ENCODE results near the gene MRPS17.

MRPS17 gene

DNA sequence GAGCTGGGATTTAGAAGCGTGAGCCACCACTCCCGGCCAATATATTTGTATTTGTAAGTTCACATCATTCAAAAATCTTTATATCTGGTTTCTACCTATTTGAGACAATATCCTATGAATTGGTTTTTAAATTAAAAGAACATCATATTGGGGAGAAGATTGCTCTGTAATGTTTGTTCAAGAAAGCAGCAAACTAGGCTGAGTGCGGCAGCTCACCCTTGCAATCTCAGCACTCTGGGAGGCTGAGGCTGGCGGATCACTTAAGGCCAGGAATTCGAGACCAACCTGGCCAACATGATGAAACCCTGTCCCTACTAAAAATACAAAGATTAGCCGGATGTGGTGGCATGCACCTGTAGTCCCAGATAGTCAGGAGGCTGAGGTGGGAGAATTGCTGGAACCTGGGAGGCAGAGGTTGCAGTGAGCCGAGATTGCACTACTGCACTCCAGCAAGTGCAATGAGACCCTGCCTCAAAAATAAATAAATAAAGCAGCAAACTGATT is 22.1 kb downstream of the MRPS17 start:
- no peak for DNase-seq

DNA sequence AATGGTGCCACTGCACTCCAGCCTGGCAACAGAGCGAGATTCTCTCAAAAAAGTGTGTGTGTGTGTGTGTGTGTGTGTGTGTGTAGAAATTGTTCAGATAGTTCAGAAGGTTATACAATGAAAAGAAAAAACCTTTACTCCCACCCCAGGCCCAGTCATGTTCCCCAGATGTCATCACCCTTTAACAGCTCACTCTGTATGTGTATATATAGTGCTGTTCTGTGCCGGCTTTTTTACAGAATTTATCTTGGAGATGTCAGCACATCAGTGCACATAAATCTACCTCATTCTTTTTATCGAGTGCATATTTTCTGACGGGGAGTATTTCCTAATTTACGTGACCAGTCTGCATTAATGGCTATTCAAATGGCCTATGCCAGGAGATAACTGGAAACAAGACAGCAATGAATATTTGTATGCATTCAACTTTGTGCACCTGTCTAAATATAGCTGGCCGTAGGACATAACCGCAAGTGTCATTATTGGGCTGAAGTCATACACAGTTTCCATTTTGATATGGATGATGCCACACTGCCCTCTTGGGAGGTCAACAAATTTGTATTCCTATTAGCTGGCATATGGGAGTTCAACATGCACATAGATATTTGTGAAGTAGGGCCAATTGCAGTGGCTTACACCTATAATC is 24.4 kb downstream of the MRPS17 start:
- DNase-seq, result no peak

DNA sequence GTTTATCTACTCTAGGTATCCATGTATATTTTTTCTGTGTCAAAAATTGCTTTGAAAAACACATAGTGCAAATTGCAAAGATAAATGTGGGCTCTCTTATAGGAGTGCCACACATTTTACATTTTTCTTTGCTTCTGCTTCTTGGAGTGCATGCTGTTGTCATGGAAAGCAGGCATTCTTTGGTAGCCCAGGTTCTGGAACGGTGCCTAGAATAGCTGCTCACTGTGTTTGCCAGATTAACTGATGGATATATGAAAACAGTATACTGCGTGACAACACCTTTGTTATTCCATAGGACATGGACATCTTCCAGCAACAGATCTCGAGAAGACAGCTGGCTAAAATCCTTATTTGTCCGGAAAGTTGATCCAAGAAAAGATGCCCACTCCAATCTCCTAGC is 26.2 kb downstream of the MRPS17 start:
- no peak for DNase-seq

DNA sequence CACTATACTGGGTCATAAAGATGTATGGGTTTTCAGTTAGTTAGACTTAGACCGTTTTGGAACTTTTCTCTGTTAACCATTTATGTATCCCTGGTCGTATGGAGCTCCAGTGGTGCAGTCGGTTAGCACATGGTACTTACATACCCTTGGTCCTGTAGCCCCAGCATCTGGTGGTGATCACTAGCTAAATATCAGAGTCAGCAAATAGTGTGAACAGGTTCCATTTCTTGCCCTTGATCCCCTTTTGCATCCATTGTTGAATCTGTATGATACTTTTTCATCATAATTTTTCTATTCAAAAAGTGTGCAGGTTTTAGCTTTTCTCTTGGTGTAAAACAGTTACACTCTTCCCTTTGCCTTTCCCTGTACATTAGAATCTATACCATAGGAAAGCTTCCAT is 28.6 kb downstream of the MRPS17 start:
- no peak for DNase-seq

DNA sequence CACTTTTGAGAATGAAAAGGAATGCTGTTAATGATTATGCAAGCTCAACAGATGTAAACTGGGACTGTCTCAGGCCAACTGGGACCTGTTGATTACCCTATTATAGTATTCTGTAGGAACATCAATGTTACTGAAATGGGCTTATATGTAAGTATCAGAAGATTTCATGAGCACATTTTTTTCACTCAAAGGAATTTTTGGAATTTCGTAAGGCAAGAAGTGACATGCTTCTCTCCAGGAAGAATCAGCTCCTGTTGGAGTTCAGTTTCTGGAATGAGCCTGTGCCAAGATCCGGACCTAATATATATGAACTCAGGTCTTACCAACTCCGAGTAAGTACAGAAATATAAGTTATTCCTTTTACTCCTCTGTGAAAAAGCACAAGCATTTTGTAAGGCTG is 31.9 kb downstream of the MRPS17 start:
- DNase-seq, result no peak

DNA sequence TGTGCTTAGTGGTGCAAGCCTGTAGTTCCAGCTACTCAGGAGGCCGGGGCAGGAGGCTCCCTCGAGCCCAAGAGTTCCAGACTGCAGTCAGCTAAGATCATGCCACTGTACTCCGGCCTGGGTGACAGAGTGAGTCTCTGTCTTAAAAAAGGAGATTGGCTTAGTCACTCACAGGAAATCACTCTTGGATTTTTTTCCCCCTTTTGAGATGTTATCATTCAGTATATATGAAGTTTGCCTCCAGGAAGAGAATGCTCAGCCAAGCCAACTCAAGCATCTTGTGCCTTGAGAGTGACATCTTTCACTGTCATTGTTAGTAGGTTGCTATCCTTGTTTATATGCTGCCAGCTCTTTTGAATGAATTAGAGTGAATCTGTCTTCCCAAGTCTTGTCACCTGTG is 40.7 kb downstream of the MRPS17 start:
- DNase-seq, result no peak

DNA sequence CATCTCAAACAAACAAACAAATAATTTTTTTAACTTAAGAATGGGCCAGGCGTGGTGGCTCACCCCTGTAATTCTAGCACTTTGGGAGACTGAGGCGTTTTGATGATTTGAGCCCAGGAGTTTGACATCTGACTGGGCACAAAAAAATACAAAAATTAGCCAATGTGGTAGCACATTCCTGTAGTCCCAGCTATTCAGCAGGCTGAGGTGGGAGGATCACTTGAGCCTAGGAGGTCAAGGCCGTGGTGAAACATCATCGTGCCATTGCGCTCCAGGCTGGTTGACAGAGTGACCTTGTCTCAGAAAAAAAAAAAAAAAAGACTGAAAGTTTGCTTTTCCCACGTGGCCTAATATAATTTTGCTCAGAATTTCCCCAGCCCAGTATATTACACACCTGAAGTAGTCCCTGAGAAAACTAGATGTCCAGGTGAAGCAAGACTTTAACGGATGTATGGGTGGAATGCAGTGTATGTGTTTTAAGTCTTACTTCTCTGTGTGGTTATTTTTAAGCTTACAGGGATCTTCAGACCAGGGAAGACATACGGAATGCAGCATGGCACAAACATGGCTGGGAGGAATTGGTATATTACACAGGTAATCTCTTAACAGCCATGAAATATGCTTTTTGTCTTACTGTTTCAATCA is 45.3 kb downstream of the MRPS17 start:
- no peak for DNase-seq

DNA sequence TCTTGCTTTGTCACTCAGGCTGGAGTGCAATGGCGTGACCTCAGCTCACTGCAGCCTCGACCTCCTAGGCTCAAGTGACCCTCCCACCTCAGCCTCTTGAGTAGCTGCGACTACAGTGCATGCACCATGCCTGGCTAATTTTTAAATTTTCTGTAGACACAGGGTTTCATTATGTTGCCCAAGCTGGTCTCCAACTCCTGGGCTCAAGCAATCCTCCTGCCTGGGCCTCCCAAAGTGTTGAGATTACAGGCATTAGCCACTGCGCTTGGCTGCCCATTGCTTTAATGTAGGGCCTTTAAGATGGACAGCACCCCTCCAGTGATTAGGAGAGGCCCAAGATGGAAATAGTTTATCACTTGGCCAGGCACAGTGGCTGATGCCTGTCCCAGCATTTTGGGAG is 52.1 kb downstream of the MRPS17 start:
- no peak for DNase-seq

Measured in KG1 (cell line).